Anterior cingulate cortex (tissue), 58 donors: Measurements from ENCODE around the gene FNBP1L.

Experiments
- DNase-seq, 58 donors: peaks; one replicate each; lab custom pipeline; 2025; lab: John Stamatoyannopoulos, UW

FNBP1L gene

DNA sequence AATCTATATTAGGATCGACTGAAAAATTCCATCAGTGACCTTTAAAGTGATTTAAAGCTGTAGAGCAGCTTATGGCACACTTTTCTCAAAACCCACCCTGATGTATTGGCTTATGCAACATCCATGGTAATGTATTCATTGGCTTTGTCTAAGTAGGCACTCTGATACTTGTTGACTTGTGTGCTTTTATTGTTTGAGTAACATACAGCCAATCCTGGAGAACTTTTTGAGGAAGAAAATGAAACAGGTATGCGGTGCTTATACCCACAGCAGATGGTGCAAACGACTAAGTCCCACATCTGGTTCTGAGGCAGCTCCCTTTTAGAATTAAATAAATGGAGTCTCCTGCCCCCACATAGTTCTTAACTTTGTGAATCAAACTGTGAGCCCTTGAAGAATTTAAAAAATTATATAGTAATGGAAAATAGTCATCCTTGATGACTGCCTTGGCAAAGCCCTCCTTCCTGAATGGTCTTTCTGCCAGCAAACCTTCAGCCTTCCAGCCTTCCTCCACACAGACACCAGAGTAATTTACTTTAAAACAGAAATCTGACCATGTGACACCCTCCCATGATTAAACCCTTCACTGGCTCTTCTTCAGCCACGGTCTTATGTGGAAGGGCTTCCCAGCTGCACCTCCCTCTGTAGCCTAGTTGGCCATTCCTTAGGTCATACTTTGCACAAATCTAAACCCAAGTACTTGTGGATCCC is 117.7 kb downstream of the FNBP1L start:
- DNase-seq, result no peak

DNA sequence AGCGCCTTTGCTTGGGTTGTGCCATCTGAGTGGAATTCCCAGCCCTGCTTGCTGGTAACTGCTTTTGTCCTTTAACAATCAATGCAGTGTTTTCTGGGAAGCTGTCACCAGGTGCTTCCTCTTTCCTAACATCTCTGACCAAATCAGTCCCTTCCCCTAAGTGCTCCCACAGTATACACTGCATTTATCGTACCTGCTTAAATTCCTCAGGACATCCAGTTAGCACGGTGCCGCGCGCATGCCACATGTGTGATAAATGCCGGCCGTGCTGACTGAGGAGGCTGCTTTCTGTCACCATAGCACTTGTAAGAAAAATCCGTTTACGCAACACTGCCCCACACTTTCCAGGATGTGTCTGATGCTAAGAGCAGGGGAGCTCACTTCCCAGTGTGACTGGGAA is 118.3 kb downstream of the FNBP1L start:
- no peak for DNase-seq

- no peak for DNase-seq
Observed at GRCh38 chr1:93567255-93567918, 119.5 kb downstream of the FNBP1L start.

- no peak for DNase-seq
Observed at GRCh38 chr1:93569489-93569888, 121.6 kb downstream of the FNBP1L start.

- DNase-seq, result no peak
Observed at GRCh38 chr1:93571623-93572310, 123.8 kb downstream of the FNBP1L start.

GRCh38 chr1:93573940-93574469 is 126.1 kb downstream of the FNBP1L start:
- no peak for DNase-seq

GRCh38 chr1:93574511-93574910 is 126.6 kb downstream of the FNBP1L start:
- DNase-seq, result no peak

DNA sequence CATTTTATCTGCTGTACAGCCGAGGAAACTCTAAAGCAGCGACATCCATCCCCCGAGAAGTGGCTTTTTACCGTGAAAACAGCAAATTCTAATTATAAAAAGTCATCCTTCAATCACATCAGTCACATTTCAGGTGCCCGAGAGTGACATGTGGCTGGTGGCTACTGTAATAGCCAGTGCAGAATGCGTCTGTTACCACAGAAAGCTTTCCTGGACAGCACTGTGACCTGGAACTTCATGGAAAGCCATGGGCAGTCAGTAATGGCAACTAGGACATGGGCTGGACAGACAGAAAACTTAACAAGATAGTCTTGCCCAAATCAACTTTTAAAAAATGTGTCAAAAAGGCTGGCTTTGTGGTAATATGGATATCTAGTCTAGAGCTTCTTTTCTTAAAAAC is 127.1 kb downstream of the FNBP1L start:
- no peak for DNase-seq

DNA sequence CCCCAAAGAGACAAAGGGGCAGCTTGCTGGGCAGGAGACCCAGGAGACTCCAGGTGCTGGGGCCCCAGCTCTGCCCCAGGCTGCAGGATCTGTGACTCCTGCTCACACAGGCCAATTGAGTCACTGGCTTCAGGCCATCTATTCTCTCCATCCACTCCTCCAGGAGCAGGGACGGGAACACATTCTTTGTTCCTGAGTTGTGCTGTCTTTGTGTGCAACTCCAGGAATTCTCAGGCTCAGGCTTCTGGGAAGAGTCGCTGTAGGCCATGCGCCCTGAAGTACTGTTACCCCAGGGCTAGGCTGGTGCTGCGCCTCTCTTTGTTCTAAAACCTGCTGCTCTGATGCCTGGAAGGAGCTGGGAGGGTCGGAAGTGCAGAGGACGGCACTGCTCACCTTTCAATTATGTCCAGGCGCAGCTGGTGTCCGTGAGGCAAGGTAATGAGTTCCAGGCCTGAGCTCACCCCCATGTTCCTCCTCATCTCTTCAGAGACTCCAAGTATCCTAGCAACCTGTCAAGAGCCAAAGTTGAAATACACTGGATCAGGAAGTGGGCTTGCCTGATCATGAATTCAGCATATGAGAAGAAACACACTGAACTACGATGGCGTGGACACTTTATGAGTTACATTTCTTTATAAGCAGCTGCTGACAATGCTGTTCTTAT is 127.8 kb downstream of the FNBP1L start:
- DNase-seq, result peak in 6 of 58 donors; percentile 10 to 25 (median 15)

- peak in 40 of 58 donors; percentile 6 to 71 (median 41) for DNase-seq
Observed at GRCh38 chr1:93576346-93576745, 128.4 kb downstream of the FNBP1L start.

DNA sequence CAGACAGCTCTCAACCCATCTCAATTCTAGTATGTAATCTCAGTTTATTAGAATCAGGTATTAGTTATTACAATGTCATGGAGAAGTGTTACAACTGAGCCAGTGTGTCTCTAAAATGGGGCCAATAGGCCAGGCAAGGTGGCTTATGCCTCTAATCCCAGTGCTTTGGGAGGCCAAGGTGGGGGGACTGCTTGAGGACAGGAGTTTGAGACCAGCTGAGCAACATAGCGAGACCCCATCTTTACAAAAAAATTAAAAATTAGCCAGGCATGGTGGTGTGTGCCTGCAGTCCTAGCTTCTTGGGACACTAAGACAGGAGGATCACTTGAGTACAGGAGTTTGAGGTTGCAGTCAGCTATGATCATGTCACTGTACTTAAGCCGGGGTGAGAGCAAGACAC is 128.8 kb downstream of the FNBP1L start:
- no peak for DNase-seq

DNA sequence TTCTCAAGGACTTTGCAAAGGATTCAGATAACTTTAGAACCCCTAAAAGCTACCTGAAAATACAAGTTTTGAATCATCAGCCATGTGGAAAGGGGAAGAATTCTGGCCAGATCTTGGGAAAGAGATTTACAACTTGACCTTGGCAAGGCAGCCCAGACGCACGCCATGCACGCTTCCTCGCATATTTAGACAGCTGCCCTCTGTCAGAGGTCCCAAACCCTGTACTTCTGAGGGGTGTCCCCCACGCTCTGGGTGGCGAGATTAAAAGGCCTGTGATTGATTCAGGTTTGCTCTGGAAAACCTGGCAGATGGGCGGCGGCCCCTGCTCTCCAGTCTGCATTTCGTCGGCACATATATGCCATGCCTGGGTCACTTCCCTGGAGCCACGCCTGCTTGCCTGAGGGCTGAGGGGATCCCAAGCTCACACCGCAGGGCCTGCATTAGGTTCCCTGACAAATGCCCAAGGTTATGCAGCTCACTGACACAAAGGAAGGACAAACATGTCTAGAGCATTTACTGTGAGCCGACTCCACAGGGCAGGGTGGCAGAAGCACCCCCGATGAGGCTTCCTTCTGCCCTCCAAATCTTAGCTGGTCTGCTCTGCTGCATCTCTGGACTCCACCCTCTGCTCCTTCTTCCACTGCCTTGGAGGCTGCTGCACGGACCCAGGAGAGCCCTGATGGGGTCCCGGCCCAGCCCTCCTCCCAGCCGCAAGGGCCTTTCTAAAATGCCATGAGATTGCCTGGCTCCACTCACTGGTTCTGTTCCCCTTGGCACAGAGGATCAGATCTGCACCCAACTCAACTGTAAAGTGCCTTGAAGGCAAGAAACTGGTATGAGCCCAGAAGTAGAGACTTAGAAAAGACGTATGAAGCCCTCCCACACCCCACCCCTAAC is 129.9 kb downstream of the FNBP1L start:
- DNase-seq, result no peak

GRCh38 chr1:93578433-93578830 is 130.5 kb downstream of the FNBP1L start:
- no peak for DNase-seq

- no peak for DNase-seq
Observed at GRCh38 chr1:93578911-93579825, 131.2 kb downstream of the FNBP1L start.

DNA sequence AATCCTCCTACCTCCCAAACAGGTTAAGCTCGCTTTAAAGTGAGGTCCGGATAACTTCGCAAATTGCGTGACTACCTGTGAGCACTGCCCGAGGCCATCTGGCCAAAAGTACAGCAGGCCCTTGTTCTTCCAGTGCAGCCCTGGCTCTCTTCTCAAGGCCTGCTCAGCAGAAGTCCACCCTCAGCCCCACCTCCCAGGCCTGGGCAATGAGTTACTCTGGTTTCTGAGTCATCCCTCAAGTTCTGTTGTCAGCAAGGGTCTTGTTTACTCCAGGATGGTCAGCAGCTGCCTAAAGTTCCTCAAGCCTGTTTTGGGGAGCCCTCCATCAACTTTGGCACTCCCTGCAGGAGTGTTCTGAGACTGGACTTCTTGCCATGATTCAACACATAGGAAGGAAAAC is 132.0 kb downstream of the FNBP1L start:
- peak in 3 of 58 donors; percentile 20 to 48 (median 31) for DNase-seq

GRCh38 chr1:93581917-93582850 is 134.3 kb downstream of the FNBP1L start:
- no peak for DNase-seq

DNA sequence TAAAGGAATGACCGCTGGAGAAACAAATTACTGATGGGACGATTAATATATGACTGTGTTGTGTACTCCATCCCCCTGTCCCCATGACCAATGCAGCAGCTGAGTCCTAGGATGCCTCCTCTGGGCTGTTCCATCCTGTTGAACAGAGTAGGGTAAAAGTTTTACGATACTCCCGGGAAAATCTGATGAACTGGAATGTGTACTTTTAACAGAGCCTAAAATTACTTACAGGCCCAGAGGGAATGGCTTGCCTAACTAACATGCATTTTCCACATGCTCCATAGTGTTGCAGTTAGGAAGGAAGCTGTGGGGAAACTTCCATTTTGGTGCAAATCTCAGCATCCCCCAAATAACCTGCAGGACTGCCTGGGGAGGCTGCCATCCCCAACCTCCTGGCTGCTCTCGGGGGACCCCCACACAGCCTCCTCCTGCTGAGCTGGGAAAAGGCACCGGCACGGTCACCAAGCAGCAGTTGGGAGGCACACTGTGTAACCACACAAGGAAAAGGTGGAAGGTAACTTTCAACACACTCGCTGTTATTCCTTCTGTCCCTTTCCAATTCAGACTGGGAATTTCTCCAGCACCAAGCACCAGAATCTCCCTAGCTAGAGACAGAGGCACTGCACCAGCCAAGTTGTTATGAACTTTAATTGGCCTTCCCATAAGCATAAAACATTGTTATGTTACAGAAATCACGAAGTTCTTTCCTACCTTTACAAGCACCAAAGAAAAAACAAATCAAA is 136.5 kb downstream of the FNBP1L start:
- no peak for DNase-seq
